Testis (tissue), 3 donors: ENCODE data around the gene KIF26B. TPM values are rescaled to one million over a fixed set of nuclear protein-coding genes. Genes with fewer than 3 reads are reported as not detected.

ENCODE experiments used
- DNase-seq: peaks from one replicate; pipeline ENCODE4 v3.0.0-alpha.2; 2019
- H3K27ac ChIP-seq, 2 donors: fragments of 200-600 bp; sonication (generic); one replicate each; pipeline ENCODE4 v1.5.1; 2019
- H3K27me3 ChIP-seq: fragments of 200-600 bp; sonication (generic); one replicate; pipeline ENCODE4 v1.5.1; 2019
- H3K36me3 ChIP-seq: fragments of 200-600 bp; sonication (generic); one replicate; pipeline ENCODE4 v1.5.1; 2017; ENCODE audit warnings: low read depth; ENCODE audit errors: missing control alignments
- H3K4me1 ChIP-seq: fragments of 200-600 bp; sonication (generic); one replicate; pipeline ENCODE4 v1.5.1; 2019
- H3K4me3 ChIP-seq, 2 donors: fragments of 200-600 bp; sonication (generic); one replicate each; pipeline ENCODE4 v1.5.1; 2017 to 2019
- H3K9me3 ChIP-seq: fragments of 200-600 bp; sonication (generic); one replicate; pipeline ENCODE4 v1.5.1; 2017
- CTCF ChIP-seq, 3 experiments: fragments of 450-650 bp in 2 of 3; fragments of 200-600 bp in 1 of 3; sonication (generic) in 1 of 3; IDR thresholded peaks; one replicate each; pipeline ENCODE4 v1.5.1; 2016 to 2019; ENCODE audit warnings: antibody characterized with exemption in 3 of 3, mild to moderate bottlenecking in 2 of 3, moderate library complexity in 1 of 3
- POLR2A ChIP-seq: fragments of 450-650 bp; IDR thresholded peaks from one replicate; pipeline ENCODE4 v1.6.1; 2017; ENCODE audit warnings: antibody characterized with exemption, mild to moderate bottlenecking, moderate library complexity
- WGBS, 2 donors: methylation state at CpG; one replicate each; pipeline ENCODE4 v1.1.5; 2018; 5-methylcytosine and 5-hydroxymethylcytosine counted together
- intact Hi-C: fragments of 100-400 bp; cut with DNase I; formaldehyde crosslinking; loops from one replicate; pipeline ENCODE4 v1.15.1; 2023; ENCODE audit warnings: low total_unique reads
- polyA plus RNA-seq: library from polyadenylated mRNA; stranded (reverse); fragments of 350-450 nt; fragmentation: Illumina TruSeq; extraction: RNeasy Lipid Tissue Mini Kit (QIAGEN cat#74804); gene quantifications from one replicate; pipeline ENCODE4 v1.2.3, GENCODE V29; 2014; ENCODE audit warnings: low read depth, low replicate concordance; ENCODE audit not compliant: insufficient read depth
- total RNA-seq, 2 donors: library from RNA; depleted of rRNA; stranded (reverse); fragments of >200 nt; gene quantifications; one replicate each; pipeline ENCODE4 v1.2.3, GENCODE V29; 2016

The KIF26B gene
- total and polyA plus RNA-seq, 3 donors from 2014 or later = 3.0 to 4.8 (median 3.1) TPM

- WGBS, 2 donors = 85 to 90% methylated on average over 2 of the region's 2 CpGs
- TF ChIP-seq POLR2A (no peak), CTCF (IDR thresholded peaks at IDR 0.05) (no peak)
These were observed 299.3 kb downstream of the KIF26B start for GRCh38 chr1:245454051-245454450.

GRCh38 chr1:245457562-245457961, 302.8 kb downstream of the KIF26B start:
- no peak overlapping the region for H3K4me3 ChIP-seq
- H3K27ac ChIP-seq = no peak overlapping the region
- no peaks in the 10 kb centered on the region for H3K9me3 ChIP-seq
- H3K27me3 ChIP-seq = no peaks in the 10 kb centered on the region
- H3K4me1 ChIP-seq = no peaks in the 10 kb centered on the region
- no peak for DNase-seq
- intact Hi-C loops = no loop called here
- TF ChIP-seq POLR2A (no peak), CTCF (IDR thresholded peaks at IDR 0.05) (no peak)
- 84 to 95% methylated on average over 1 of the region's 1 CpG for WGBS, 2 donors
- no peaks in the 10 kb centered on the region for H3K36me3 ChIP-seq

More at GRCh38 chr1:245454051-245454450, 299.3 kb downstream of the KIF26B start:
- Histone ChIP-seq H3K4me1 (no peaks in the 10 kb centered on the region), H3K27ac (no peak overlapping the region), H3K36me3 (no peaks in the 10 kb centered on the region), H3K9me3 (no peaks in the 10 kb centered on the region), H3K27me3 (no peaks in the 10 kb centered on the region), H3K4me3 (no peak overlapping the region)
- intact Hi-C loops = no loop called here
- DNase-seq = no peak

GRCh38 chr1:245458234-245458633, 303.4 kb downstream of the KIF26B start:
- intact Hi-C loops = no loop called here
- no peak for DNase-seq
- H3K9me3 ChIP-seq = no peaks in the 10 kb centered on the region
- H3K4me1 ChIP-seq = no peaks in the 10 kb centered on the region
- TF ChIP-seq CTCF (IDR thresholded peaks at IDR 0.05) (no peak), POLR2A (no peak)
- WGBS, 2 donors = 79 to 80% methylated on average over 7 of the region's 7 CpGs
- no peak overlapping the region for H3K27ac ChIP-seq
- H3K27me3 ChIP-seq = no peaks in the 10 kb centered on the region
- no peak overlapping the region for H3K4me3 ChIP-seq
- H3K36me3 ChIP-seq = no peaks in the 10 kb centered on the region

- no peaks in the 10 kb centered on the region for H3K36me3 ChIP-seq
- WGBS, 2 donors = 63 to 74% methylated on average over 4 of the region's 4 CpGs
- TF ChIP-seq POLR2A = no peak
- TF ChIP-seq CTCF (IDR thresholded peaks at IDR 0.05) = no peak
- DNase-seq = no peak
- H3K27me3 ChIP-seq = no peaks in the 10 kb centered on the region
- no peak overlapping the region for H3K4me3 ChIP-seq
- no peaks in the 10 kb centered on the region for H3K9me3 ChIP-seq
- H3K27ac ChIP-seq = no peak overlapping the region
- intact Hi-C loops = no loop called here
- no peaks in the 10 kb centered on the region for H3K4me1 ChIP-seq
These were observed 304.0 kb downstream of the KIF26B start for GRCh38 chr1:245458761-245459174.

GRCh38 chr1:245459621-245460020, 304.8 kb downstream of the KIF26B start:
- no peak for TF ChIP-seq POLR2A
- no peak for TF ChIP-seq CTCF (IDR thresholded peaks at IDR 0.05)
- intact Hi-C loops = no loop called here
- H3K36me3 ChIP-seq = no peaks in the 10 kb centered on the region
- H3K27me3 ChIP-seq = no peaks in the 10 kb centered on the region
- H3K4me1 ChIP-seq = no peaks in the 10 kb centered on the region
- H3K27ac ChIP-seq = no peak overlapping the region
- H3K4me3 ChIP-seq = no peak overlapping the region
- WGBS, 2 donors = 81 to 95% methylated on average over 3 of the region's 3 CpGs
- H3K9me3 ChIP-seq = no peaks in the 10 kb centered on the region
- no peak for DNase-seq
